ENCODE data around the gene TMEM89.

DNA sequence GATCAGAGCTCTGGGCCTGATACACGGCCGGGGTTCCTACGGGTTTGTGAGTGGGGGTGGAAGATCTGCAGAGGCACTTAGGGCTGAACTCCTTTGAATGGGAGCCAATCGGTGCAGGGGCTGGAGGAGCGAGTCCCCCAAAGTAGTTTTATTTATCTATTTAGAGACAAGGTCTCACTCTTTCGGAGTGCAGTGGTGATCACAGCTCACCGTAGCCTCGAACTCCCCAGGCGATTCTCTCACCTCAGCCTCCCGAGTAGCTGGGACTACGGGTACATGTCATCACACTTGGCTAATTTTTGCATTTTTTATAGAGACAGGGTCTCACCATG, 42.7 kb upstream of the TMEM89 start:
- TF ChIP-seq, protein P1, sequence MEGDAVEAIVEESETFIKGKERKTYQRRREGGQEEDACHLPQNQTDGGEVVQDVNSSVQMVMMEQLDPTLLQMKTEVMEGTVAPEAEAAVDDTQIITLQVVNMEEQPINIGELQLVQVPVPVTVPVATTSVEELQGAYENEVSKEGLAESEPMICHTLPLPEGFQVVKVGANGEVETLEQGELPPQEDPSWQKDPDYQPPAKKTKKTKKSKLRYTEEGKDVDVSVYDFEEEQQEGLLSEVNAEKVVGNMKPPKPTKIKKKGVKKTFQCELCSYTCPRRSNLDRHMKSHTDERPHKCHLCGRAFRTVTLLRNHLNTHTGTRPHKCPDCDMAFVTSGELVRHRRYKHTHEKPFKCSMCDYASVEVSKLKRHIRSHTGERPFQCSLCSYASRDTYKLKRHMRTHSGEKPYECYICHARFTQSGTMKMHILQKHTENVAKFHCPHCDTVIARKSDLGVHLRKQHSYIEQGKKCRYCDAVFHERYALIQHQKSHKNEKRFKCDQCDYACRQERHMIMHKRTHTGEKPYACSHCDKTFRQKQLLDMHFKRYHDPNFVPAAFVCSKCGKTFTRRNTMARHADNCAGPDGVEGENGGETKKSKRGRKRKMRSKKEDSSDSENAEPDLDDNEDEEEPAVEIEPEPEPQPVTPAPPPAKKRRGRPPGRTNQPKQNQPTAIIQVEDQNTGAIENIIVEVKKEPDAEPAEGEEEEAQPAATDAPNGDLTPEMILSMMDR (IDR thresholded peaks at IDR 0.05) = no peak
- no peak for TF ChIP-seq EZH2 (IDR thresholded peaks at IDR 0.05)
